Kasumi-1 (cell line): ENCODE data around the gene BABAM2.

Experiments
- DNase-seq, 2 experiments: peaks; one replicate each; lab custom pipeline; 2025; lab: John Stamatoyannopoulos, UW

BABAM2 gene

GRCh38 chr2:28281739-28282138 lies 391.2 kb downstream of the BABAM2 start:
- no peak for DNase-seq

GRCh38 chr2:28282248-28282647 lies 391.7 kb downstream of the BABAM2 start:
- no peak for DNase-seq

GRCh38 chr2:28282861-28283646 lies 392.5 kb downstream of the BABAM2 start:
- DNase-seq: no peak

GRCh38 chr2:28283861-28284260 lies 393.3 kb downstream of the BABAM2 start:
- no peak for DNase-seq

- no peak for DNase-seq
Measured at GRCh38 chr2:28286678-28287077, 396.1 kb downstream of the BABAM2 start.

GRCh38 chr2:28287256-28287915 lies 396.9 kb downstream of the BABAM2 start:
- DNase-seq: no peak

- DNase-seq: no peak
Measured at GRCh38 chr2:28288620-28289019, 398.1 kb downstream of the BABAM2 start.

GRCh38 chr2:28291811-28292440 lies 401.4 kb downstream of the BABAM2 start:
- DNase-seq: no peak

GRCh38 chr2:28292491-28292890 lies 402.0 kb downstream of the BABAM2 start:
- DNase-seq: no peak

- no peak for DNase-seq
Measured at GRCh38 chr2:28293416-28293815, 402.9 kb downstream of the BABAM2 start.

- no peak for DNase-seq
Measured at GRCh38 chr2:28294451-28294850, 403.9 kb downstream of the BABAM2 start.

GRCh38 chr2:28296243-28296642 lies 405.7 kb downstream of the BABAM2 start:
- no peak for DNase-seq

GRCh38 chr2:28296904-28297303 lies 406.4 kb downstream of the BABAM2 start:
- no peak for DNase-seq

- DNase-seq: no peak
Measured at GRCh38 chr2:28297531-28297930, 407.0 kb downstream of the BABAM2 start.

GRCh38 chr2:28298406-28298805 lies 407.9 kb downstream of the BABAM2 start:
- DNase-seq: no peak

- no peak for DNase-seq
Measured at GRCh38 chr2:28300485-28301341, 410.2 kb downstream of the BABAM2 start.

GRCh38 chr2:28305202-28305601 lies 414.7 kb downstream of the BABAM2 start:
- no peak for DNase-seq

- no peak for DNase-seq
Measured at GRCh38 chr2:28310107-28310506, 419.6 kb downstream of the BABAM2 start.

GRCh38 chr2:28311660-28312249 lies 421.2 kb downstream of the BABAM2 start:
- DNase-seq: no peak

GRCh38 chr2:28312307-28313219 lies 422.0 kb downstream of the BABAM2 start:
- no peak for DNase-seq
